ENCODE results near the gene KDM5B.
"Not testable (repeated sequence)": the region's sequence is repeated elsewhere in the genome, so short reads cannot be mapped to it uniquely, and the experiment has no call there.

Gene KDM5B

GRCh38 chr1:202791077-202791747, 17.0 kb downstream of the KDM5B start:
- no peak for DNase-seq

GRCh38 chr1:202788800-202789199, 19.4 kb downstream of the KDM5B start:
- no peak for DNase-seq

GRCh38 chr1:202786804-202787203, 21.4 kb downstream of the KDM5B start:
- no peak for DNase-seq

- DNase-seq: no peak
These were observed 27.0 kb downstream of the KDM5B start for GRCh38 chr1:202781180-202781579.

GRCh38 chr1:202770135-202770534, 38.1 kb downstream of the KDM5B start:
- DNase-seq: no peak

- DNase-seq: no peak
These were observed 42.5 kb downstream of the KDM5B start for GRCh38 chr1:202765721-202766120.

GRCh38 chr1:202762019-202762418, 46.2 kb downstream of the KDM5B start:
- DNase-seq: no peak

- DNase-seq: no peak
These were observed 47.6 kb downstream of the KDM5B start for GRCh38 chr1:202760589-202760988.

GRCh38 chr1:202756391-202756790, 51.8 kb downstream of the KDM5B start:
- DNase-seq: no peak

- no peak for DNase-seq
These were observed 53.9 kb downstream of the KDM5B start for GRCh38 chr1:202754293-202754692.

- DNase-seq: no peak
These were observed 55.4 kb downstream of the KDM5B start for GRCh38 chr1:202752774-202753173.

GRCh38 chr1:202750761-202751160, 57.5 kb downstream of the KDM5B start:
- no peak for DNase-seq

GRCh38 chr1:202750024-202750423, 58.2 kb downstream of the KDM5B start:
- DNase-seq: no peak

- no peak for DNase-seq
These were observed 62.8 kb downstream of the KDM5B start for GRCh38 chr1:202745323-202745888.

GRCh38 chr1:202744770-202745169, 63.5 kb downstream of the KDM5B start:
- not testable (repeated sequence) for DNase-seq

GRCh38 chr1:202742496-202742895, 65.7 kb downstream of the KDM5B start:
- no peak for DNase-seq

GRCh38 chr1:202733251-202733650, 75.0 kb downstream of the KDM5B start:
- DNase-seq: no peak

- no peak for DNase-seq
These were observed 79.3 kb downstream of the KDM5B start for GRCh38 chr1:202728951-202729350.

- no peak for DNase-seq
These were observed 82.7 kb downstream of the KDM5B start for GRCh38 chr1:202725526-202725925.

- DNase-seq: no peak
These were observed 84.5 kb downstream of the KDM5B start for GRCh38 chr1:202723708-202724107.

- DNase-seq: not testable (repeated sequence)
These were observed 85.2 kb downstream of the KDM5B start for GRCh38 chr1:202723046-202723445.

GRCh38 chr1:202716654-202717053, 91.6 kb downstream of the KDM5B start:
- DNase-seq: no peak

- not testable (repeated sequence) for DNase-seq
These were observed 94.0 kb downstream of the KDM5B start for GRCh38 chr1:202714202-202714601.

GRCh38 chr1:202713110-202713509, 95.1 kb downstream of the KDM5B start:
- DNase-seq: no peak

Measured in stimulated activated CD4-positive, alpha-beta T cell treated with anti-CD3 and anti-CD28 coated beads, Interleukin-2, amount 100 ng/mL, for 24 hours (primary cell).